Cardiac septum (tissue), 1 donor: ENCODE measurements around the gene SPATA7. TPM values are rescaled to one million over a fixed set of nuclear protein-coding genes. Genes with fewer than 3 reads are reported as not detected.
"Not testable (repeated sequence)": the region's sequence is repeated elsewhere in the genome, so short reads cannot be mapped to it uniquely, and the experiment has no call there.

Experiments used
- DNase-seq: peaks from one replicate; pipeline ENCODE4 v3.0.0-alpha.2; 2020; ENCODE audit warnings: low spot score
- intact Hi-C: fragments of 100-400 bp; cut with DNase I; formaldehyde crosslinking; loops from one replicate; pipeline ENCODE4 v1.14.0; 2022
- long read RNA-seq: library from polyadenylated mRNA; unstranded; transcript quantifications from one replicate; pipeline ENCODE4 v2.0.0, GENCODE V29; 2021
- total RNA-seq: library from RNA; stranded (reverse); fragmentation: NEBNext Ultra II Directional; extraction: Animal tissue kit (Norgen Biotek cat#: 25700); gene quantifications from one replicate; pipeline ENCODE4 v1.2.1, GENCODE V29; 2021
- donor health status: DM: no; HTN: no; CAD: no.

The SPATA7 gene
- 7.2 TPM for total RNA-seq
- long read RNA-seq, partial matches to known transcripts = 1 of 5 reads
- long read RNA-seq, other reads (novel, unspliced or antisense) = 1 of 5 reads

- DNase-seq = peak; percentile 97
- intact Hi-C loops = loop anchor here (5.0 to 10.0 kb wide), 3 partner anchors 177 to 391 kb away; partner anchors contain the start of genes GALC and ZC3H14
Measured at GRCh38 chr14:88385212-88386101, at the start of gene SPATA7. TSS of gene SPATA7 (plus strand) at chr14:88385657. CDS start at chr14:88385819, 162 bp downstream.

GRCh38 chr14:88340357-88340756, 45.1 kb upstream of the SPATA7 start:
- intact Hi-C loops = no loop called here
- DNase-seq = no peak

- intact Hi-C loops = no loop called here
- no peak for DNase-seq
Measured at GRCh38 chr14:88342980-88343379, 42.5 kb upstream of the SPATA7 start.

- DNase-seq = no peak
- intact Hi-C loops = no loop called here
Measured at GRCh38 chr14:88346048-88346639, 39.3 kb upstream of the SPATA7 start.

GRCh38 chr14:88348546-88348945, 36.9 kb upstream of the SPATA7 start:
- no peak for DNase-seq
- intact Hi-C loops = no loop called here

- intact Hi-C loops = no loop called here
- DNase-seq = no peak
Measured at GRCh38 chr14:88351966-88352691, 33.3 kb upstream of the SPATA7 start.

- intact Hi-C loops = no loop called here
- no peak for DNase-seq
Measured at GRCh38 chr14:88352698-88353097, 32.8 kb upstream of the SPATA7 start.

GRCh38 chr14:88354358-88354757, 31.1 kb upstream of the SPATA7 start:
- no peak for DNase-seq
- intact Hi-C loops = no loop called here

- DNase-seq = no peak
- intact Hi-C loops = no loop called here
Measured at GRCh38 chr14:88359500-88359899, 26.0 kb upstream of the SPATA7 start.

- intact Hi-C loops = no loop called here
- no peak for DNase-seq
Measured at GRCh38 chr14:88363644-88364043, 21.8 kb upstream of the SPATA7 start.

GRCh38 chr14:88364710-88365413, 20.6 kb upstream of the SPATA7 start:
- no peak for DNase-seq
- intact Hi-C loops = no loop called here

- intact Hi-C loops = no loop called here
Measured at GRCh38 chr14:88369496-88369895, 16.0 kb upstream of the SPATA7 start.

GRCh38 chr14:88379706-88380343, 5.6 kb upstream of the SPATA7 start:
- no peak for DNase-seq
- intact Hi-C loops = loop anchor here (10.0 kb wide), 2 partner anchors 195 to 385 kb away; partner anchors contain the start of gene GALC

More at GRCh38 chr14:88369496-88369895, 16.0 kb upstream of the SPATA7 start:
- no peak for DNase-seq

- DNase-seq = no peak
- intact Hi-C loops = loop anchor here (10.0 kb wide), 2 partner anchors 196 to 386 kb away; partner anchors contain the start of gene GALC
Measured at GRCh38 chr14:88380405-88380804, 5.1 kb upstream of the SPATA7 start.

GRCh38 chr14:88381634-88382033, 3.8 kb upstream of the SPATA7 start:
- not testable (repeated sequence) for DNase-seq
- intact Hi-C loops = loop anchor here (10.0 kb wide), 2 partner anchors 197 to 387 kb away; partner anchors contain the start of gene GALC

- intact Hi-C loops = loop anchor here (5.0 to 10.0 kb wide), 3 partner anchors 178 to 390 kb away; partner anchors contain the start of genes GALC and ZC3H14
- no peak for DNase-seq
Measured at GRCh38 chr14:88384718-88385117, 739 bp upstream of the SPATA7 start.

GRCh38 chr14:88386256-88386794, 868 bp downstream of the SPATA7 start:
- intact Hi-C loops = loop anchor here (5.0 to 10.0 kb wide), 3 partner anchors 176 to 392 kb away; partner anchors contain the start of genes GALC and ZC3H14
- DNase-seq = no peak

- intact Hi-C loops = loop anchor here (5.0 to 10.0 kb wide), 3 partner anchors 173 to 394 kb away; partner anchors contain the start of genes GALC and ZC3H14
- DNase-seq = no peak
Measured at GRCh38 chr14:88388741-88389282, 3.4 kb downstream of the SPATA7 start.
